ENCODE results near the gene ECM2.

ECM2 gene

GRCh38 chr9:92463387-92463786 lies 72.4 kb downstream of the ECM2 start:
- intact Hi-C loops (cut with DNase I; ENCODE audit: low total_unique reads): loop anchor here (5.0 kb wide), 1 partner anchor 154 kb away; no protein-coding TSS in a partner anchor

GRCh38 chr9:92457576-92457975 lies 78.2 kb downstream of the ECM2 start:
- no peak for DNase-seq
- Histone ChIP-seq H3K27ac (no peak overlapping the region), H3K4me1 (peaks cover 0 to under 1% (median 0%) of the 10 kb centered on the region in 4 donors), H3K9me3 (no peaks in the 10 kb centered on the region), H3K36me3 (peaks cover 0 to 18% (median 0%) of the 10 kb centered on the region in 3 donors), H3K27me3 (no peaks in the 10 kb centered on the region), H3K4me3 (no peak overlapping the region)
- intact Hi-C loops (cut with DNase I; ENCODE audit: low total_unique reads): no loop called here
- TF ChIP-seq CTCF (IDR thresholded peaks at IDR 0.05): no peak

More at GRCh38 chr9:92463387-92463786, 72.4 kb downstream of the ECM2 start:
- Histone ChIP-seq H3K27ac (peak overlapping the region; percentile 85 to 87), H3K36me3 (peaks cover 0 to 8% (median 0%) of the 10 kb centered on the region in 3 donors), H3K27me3 (no peaks in the 10 kb centered on the region), H3K4me1 (peaks cover 0 to 35% (median 13%) of the 10 kb centered on the region in 4 donors), H3K9me3 (no peaks in the 10 kb centered on the region), H3K4me3 (no peak overlapping the region)
- no peak for DNase-seq
- no peak for TF ChIP-seq CTCF (IDR thresholded peaks at IDR 0.05)

- Histone ChIP-seq H3K4me1 (no peaks in the 10 kb centered on the region), H3K27ac (no peak overlapping the region), H3K4me3 (no peak overlapping the region), H3K27me3 (no peaks in the 10 kb centered on the region), H3K36me3 (peaks cover 0 to 18% (median 0%) of the 10 kb centered on the region in 3 donors), H3K9me3 (no peaks in the 10 kb centered on the region)
- intact Hi-C loops (cut with DNase I; ENCODE audit: low total_unique reads): no loop called here
- TF ChIP-seq CTCF (IDR thresholded peaks at IDR 0.05): no peak
- no peak for DNase-seq
These were observed 80.6 kb downstream of the ECM2 start for GRCh38 chr9:92455217-92455616.

- intact Hi-C loops (cut with DNase I; ENCODE audit: low total_unique reads): no loop called here
- TF ChIP-seq CTCF (IDR thresholded peaks at IDR 0.05): no peak
- Histone ChIP-seq H3K36me3 (no peaks in the 10 kb centered on the region), H3K4me1 (no peaks in the 10 kb centered on the region), H3K27ac (no peak overlapping the region), H3K4me3 (no peak overlapping the region), H3K27me3 (no peaks in the 10 kb centered on the region), H3K9me3 (no peaks in the 10 kb centered on the region)
- DNase-seq: no peak
These were observed 89.3 kb downstream of the ECM2 start for GRCh38 chr9:92446536-92446935.

Measured in tibial artery (tissue), 4 donors.